Keratinocyte (primary cell): ENCODE data around the gene GATAD2B. TPM values are rescaled to one million over a fixed set of nuclear protein-coding genes. Genes with fewer than 3 reads are reported as not detected.

Experiments
- DNase-seq: peaks from one replicate; pipeline ENCODE4 v3.0.0-alpha.2; 2011; ENCODE audit warnings: low read depth, missing footprints, low spot score
- FAIRE-seq: peaks from 2 replicates; lab custom pipeline; 2011; peaks lifted over from hg19 to GRCh38; lab: Jason Lieb, UNC
- H2AFZ ChIP-seq: 2 replicates; pipeline ENCODE4 v1.6.0; 2012; ENCODE audit warnings: low read length, control low read depth, inconsistent platforms; ENCODE audit not compliant: control insufficient read depth
- H3K27ac ChIP-seq: 2 replicates; pipeline ENCODE4 v1.5.1; 2011; ENCODE audit warnings: low read length; ENCODE audit not compliant: control insufficient read depth, insufficient read depth
- H3K27me3 ChIP-seq: 3 replicates; pipeline ENCODE4 v1.6.0; 2011; ENCODE audit warnings: low read length; ENCODE audit not compliant: control insufficient read depth, insufficient read depth; ENCODE audit errors: extremely low read depth
- H3K36me3 ChIP-seq, 2 experiments: 2 replicates in 1 of 2; 3 replicates in 1 of 2; pipeline ENCODE4 v1.5.1; 2011; ENCODE audit warnings: low read length in 2 of 2, mild to moderate bottlenecking in 1 of 2; ENCODE audit not compliant: control insufficient read depth in 2 of 2, insufficient read depth in 2 of 2; ENCODE audit errors: extremely low read depth in 1 of 2
- H3K4me1 ChIP-seq: 3 replicates; pipeline ENCODE4 v1.5.1; 2011; ENCODE audit warnings: low read length; ENCODE audit not compliant: control insufficient read depth, insufficient read depth; ENCODE audit errors: extremely low read depth
- H3K4me2 ChIP-seq: 3 replicates; pipeline ENCODE4 v1.6.0; 2011; ENCODE audit warnings: low read depth, low read length; ENCODE audit not compliant: control insufficient read depth, insufficient read depth; ENCODE audit errors: extremely low read depth
- H3K4me3 ChIP-seq, 3 experiments: fragments of 200-600 bp in 1 of 3; sonication (generic) in 1 of 3; 2 replicates in 2 of 3; 3 replicates in 1 of 3; pipeline ENCODE4 v1.5.1; 2011 to 2016; ENCODE audit warnings: low read length in 3 of 3, mild to moderate bottlenecking in 3 of 3, control low read depth in 2 of 3, inconsistent platforms in 1 of 3, low read depth in 1 of 3, mixed read lengths in 1 of 3, mixed run types in 1 of 3, moderate library complexity in 1 of 3; ENCODE audit not compliant: control insufficient read depth in 2 of 3, insufficient read depth in 2 of 3; ENCODE audit errors: extremely low read depth in 1 of 3
- H3K79me2 ChIP-seq: 2 replicates; pipeline ENCODE4 v1.6.0; 2012; ENCODE audit warnings: low read length; ENCODE audit not compliant: control insufficient read depth, insufficient read depth
- H3K9ac ChIP-seq: 3 replicates; pipeline ENCODE4 v1.6.0; 2011; ENCODE audit warnings: low read length; ENCODE audit not compliant: control insufficient read depth, insufficient read depth; ENCODE audit errors: extremely low read depth
- H3K9me1 ChIP-seq: 3 replicates; pipeline ENCODE4 v1.6.0; 2011; ENCODE audit warnings: low read length; ENCODE audit not compliant: control insufficient read depth, insufficient read depth; ENCODE audit errors: extremely low read depth
- H3K9me3 ChIP-seq: 2 replicates; pipeline ENCODE4 v1.5.1; 2012; ENCODE audit warnings: low read depth, low read length; ENCODE audit not compliant: control insufficient read depth
- H4K20me1 ChIP-seq: 3 replicates; pipeline ENCODE4 v1.6.0; 2011; ENCODE audit warnings: low read length; ENCODE audit not compliant: control insufficient read depth, insufficient read depth; ENCODE audit errors: extremely low read depth
- CTCF ChIP-seq, 3 experiments: IDR thresholded peaks in 1 of 3; conservative IDR thresholded peaks in 1 of 3; optimal IDR thresholded peaks in 1 of 3; 2 replicates in 2 of 3; 3 replicates in 1 of 3; pipeline versions ENCODE3 to v1.5.1; 2011; ENCODE audit warnings: low read length in 3 of 3, mild to moderate bottlenecking in 3 of 3, moderate library complexity in 2 of 3, control low read depth in 1 of 3, inconsistent platforms in 1 of 3; ENCODE audit not compliant: insufficient read depth in 2 of 3; ENCODE audit errors: extremely low read depth in 1 of 3
- EZH2 ChIP-seq: IDR thresholded peaks from one replicate; pipeline ENCODE4 v1.6.1; 2012; ENCODE audit warnings: inconsistent platforms, mild to moderate bottlenecking, low read length, moderate library complexity
- dilution Hi-C: fragments of 300-500 bp; cut with MboI; formaldehyde crosslinking; loops from one replicate; pipeline ENCODE4 v1.7.0; 2020; ENCODE audit warnings: low sequenced_read_pairs; ENCODE audit not compliant: extremely low pct_ligation_motif_present
- polyA plus RNA-seq, 5 experiments: library from polyadenylated mRNA; depleted of rRNA in 3 of 5; stranded (reverse) in 3 of 5; stranded (forward) in 1 of 5; unstranded in 1 of 5; fragments of >200 nt; gene quantifications; 1 replicate in 1 of 5; 2 replicates in 3 of 5; 3 replicates in 1 of 5; pipeline versions ENCODE4 v1.2.1 to v1.2.3, GENCODE V29; 2011 to 2012; ENCODE audit warnings: missing spikeins in 2 of 5, low read depth in 1 of 5, low replicate concordance in 1 of 5

Gene GATAD2B
- polyA plus RNA-seq, 1 donor (not counting 4 experiments of a cell fraction or from before 2014, with no cell fraction given) = 6.1 TPM

DNA sequence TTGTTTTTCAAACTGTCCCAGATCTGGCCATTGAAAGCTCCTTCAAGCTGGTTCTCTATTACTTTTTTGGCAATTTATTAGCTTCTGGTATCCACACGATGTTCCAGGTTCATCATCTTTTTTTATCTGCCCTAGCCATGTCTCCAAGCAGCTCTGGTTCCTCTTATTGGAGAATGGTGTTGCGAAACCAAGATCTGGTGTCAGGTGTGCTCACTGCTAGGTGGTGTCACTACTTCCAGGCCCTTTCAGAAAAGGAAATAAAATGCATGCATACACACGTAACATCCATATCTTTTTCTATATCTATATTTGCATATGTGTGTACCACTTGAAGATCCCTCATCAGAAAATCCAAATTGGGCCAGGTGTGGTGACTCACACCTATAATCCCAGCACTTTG lies 53.3 kb downstream of the GATAD2B start:
- H4K20me1 ChIP-seq = no peaks in the 10 kb centered on the region
- DNase-seq (no peak), FAIRE-seq (no peak)
- dilution Hi-C loops = no loop called here
- no peaks in the 10 kb centered on the region for H3K9me1 ChIP-seq
- H3K27me3 ChIP-seq = no peaks in the 10 kb centered on the region
- no peaks in the 10 kb centered on the region for H3K36me3 ChIP-seq
- no peaks in the 10 kb centered on the region for H3K9me3 ChIP-seq
- no peak overlapping the region for H3K4me3 ChIP-seq
- no peak overlapping the region for H3K9ac ChIP-seq
- H3K4me2 ChIP-seq = no peak overlapping the region
- peaks cover 55% of the 10 kb centered on the region for H3K79me2 ChIP-seq
- H2AFZ ChIP-seq = no peak overlapping the region
- H3K4me1 ChIP-seq = no peaks in the 10 kb centered on the region
- TF ChIP-seq EZH2 (no peak), CTCF (optimal IDR thresholded peaks at IDR 0.05 in 1 of 3, IDR thresholded peaks at IDR 0.05 in 1 of 3, conservative IDR thresholded peaks at IDR 0.05 in 1 of 3; ENCODE audit: extremely low read depth in 1 of 3, insufficient read depth in 2 of 3, low read length in 3 of 3) (no peak)
- no peak overlapping the region for H3K27ac ChIP-seq

DNA sequence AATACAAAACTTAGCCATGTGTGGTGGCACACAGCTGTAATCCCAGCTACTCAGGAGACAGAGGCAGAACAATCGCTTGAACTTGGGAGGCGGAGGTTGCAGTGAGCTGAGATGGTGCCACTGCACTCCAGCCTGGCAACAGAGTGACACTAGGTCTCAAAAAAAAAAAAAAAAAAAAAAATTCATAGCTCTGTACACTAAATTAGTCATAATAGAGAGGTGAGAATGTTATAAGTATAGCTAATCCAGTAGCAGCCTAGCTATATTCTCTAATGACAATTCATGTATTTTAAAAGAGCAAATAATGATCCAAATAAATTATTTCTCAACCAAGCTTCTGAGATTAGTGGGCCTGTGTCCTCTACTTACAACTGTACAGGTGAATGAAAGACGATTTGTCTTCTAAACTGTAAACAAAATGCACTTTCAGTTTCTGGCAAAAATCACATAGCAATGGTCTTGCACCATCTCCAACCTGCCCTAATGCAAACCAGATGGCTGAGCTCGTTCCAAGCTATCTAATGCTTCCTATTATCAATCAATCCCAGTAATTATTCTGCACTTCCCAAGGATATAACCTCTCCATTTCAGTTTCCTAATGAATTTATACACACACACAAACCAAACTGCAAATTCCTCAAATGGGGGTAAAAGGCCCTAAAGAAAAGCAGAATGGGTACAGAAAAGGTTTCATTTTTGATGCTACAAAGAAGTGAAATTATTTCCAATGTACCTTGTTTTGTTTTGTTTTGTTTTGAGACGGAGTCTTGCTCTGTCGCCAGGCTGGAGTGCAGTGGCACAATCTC lies 56.5 kb downstream of the GATAD2B start:
- Histone ChIP-seq H3K9me3 (no peaks in the 10 kb centered on the region), H2AFZ (no peak overlapping the region), H3K27ac (no peak overlapping the region), H3K4me1 (no peaks in the 10 kb centered on the region), H3K27me3 (no peaks in the 10 kb centered on the region), H3K79me2 (peaks cover 55% of the 10 kb centered on the region), H4K20me1 (no peaks in the 10 kb centered on the region), H3K4me2 (no peak overlapping the region), H3K4me3 (no peak overlapping the region), H3K36me3 (no peaks in the 10 kb centered on the region), H3K9me1 (no peaks in the 10 kb centered on the region), H3K9ac (no peak overlapping the region)
- no peak for FAIRE-seq
- TF ChIP-seq EZH2 (no peak), CTCF (optimal IDR thresholded peaks at IDR 0.05 in 1 of 3, IDR thresholded peaks at IDR 0.05 in 1 of 3, conservative IDR thresholded peaks at IDR 0.05 in 1 of 3; ENCODE audit: extremely low read depth in 1 of 3, insufficient read depth in 2 of 3, low read length in 3 of 3) (no peak)
- dilution Hi-C loops = no loop called here
- DNase-seq = no peak
